Measurements from ENCODE around the gene EXOSC7.

The EXOSC7 gene

GRCh38 chr3:44961888-44962287 is 14.2 kb upstream of the EXOSC7 start:
- H3K9me3 ChIP-seq (ENCODE audit: control extremely low read depth in 1 of 5, control insufficient read depth in 4 of 5, insufficient read depth in 2 of 5, low read depth in 1 of 5, low read length in 4 of 5): no peaks in the 10 kb centered on the region
- H3K4me1 ChIP-seq (ENCODE audit: control extremely low read depth in 1 of 4, control insufficient read depth in 4 of 4, insufficient read depth in 4 of 4, low read length in 3 of 4): peaks cover 5 to 34% (median 11%) of the 10 kb centered on the region in 4 experiments
- CTCF ChIA-PET: no interaction called here
- peaks cover 5 to 26% (median 20%) of the 10 kb centered on the region in 4 experiments for H3K36me3 ChIP-seq (ENCODE audit: control insufficient read depth in 4 of 4, insufficient read depth in 4 of 4, low read length in 3 of 4)
- no peaks in the 10 kb centered on the region for H3K27me3 ChIP-seq (replicated peaks in 2 of 5; ENCODE audit: control insufficient read depth in 4 of 5, insufficient read depth in 5 of 5, low read length in 4 of 5)
- no peak overlapping the region for H3K4me3 ChIP-seq (ENCODE audit: control insufficient read depth in 1 of 7, extremely low read depth in 1 of 7, insufficient read depth in 4 of 7, low read depth in 2 of 7, low read length in 6 of 7)
- H3K27ac ChIP-seq (ENCODE audit: insufficient read depth in 1 of 2, low read depth in 1 of 2, low read length in 2 of 2, poor library complexity in 1 of 2, severe bottlenecking in 2 of 2): no peak overlapping the region
- POLR2A ChIA-PET: no interaction called here
- peak in 2 of 3 donors; percentile 27 to 51 for DNase-seq
- WGBS (ENCODE audit: insufficient coverage): 33% methylated on average over 1 of the region's 3 CpGs

GRCh38 chr3:44962621-44963393 is 13.2 kb upstream of the EXOSC7 start:
- no peak for DNase-seq
- no peaks in the 10 kb centered on the region for H3K9me3 ChIP-seq (ENCODE audit: control extremely low read depth in 1 of 5, control insufficient read depth in 4 of 5, insufficient read depth in 2 of 5, low read depth in 1 of 5, low read length in 4 of 5)
- H3K4me1 ChIP-seq (ENCODE audit: control extremely low read depth in 1 of 4, control insufficient read depth in 4 of 4, insufficient read depth in 4 of 4, low read length in 3 of 4): peaks cover 5 to 43% (median 17%) of the 10 kb centered on the region in 4 experiments
- H3K27ac ChIP-seq (ENCODE audit: insufficient read depth in 1 of 2, low read depth in 1 of 2, low read length in 2 of 2, poor library complexity in 1 of 2, severe bottlenecking in 2 of 2): no peak overlapping the region
- H3K4me3 ChIP-seq (ENCODE audit: control insufficient read depth in 1 of 7, extremely low read depth in 1 of 7, insufficient read depth in 4 of 7, low read depth in 2 of 7, low read length in 6 of 7): no peak overlapping the region
- ChIA-PET POLR2A (interaction anchor here (0.8 kb wide), 1 partner anchor 13 kb away, joined by 4 read pairs; the partner anchor contains the start of genes EXOSC7 and ZDHHC3), CTCF (interaction anchor here (1.4 kb wide), 1 partner anchor 20 kb away, joined by 3 read pairs; no protein-coding TSS in a partner anchor)
- H3K36me3 ChIP-seq (ENCODE audit: control insufficient read depth in 4 of 4, insufficient read depth in 4 of 4, low read length in 3 of 4): peaks cover 5 to 17% (median 12%) of the 10 kb centered on the region in 4 experiments
- H3K27me3 ChIP-seq (replicated peaks in 2 of 5; ENCODE audit: control insufficient read depth in 4 of 5, insufficient read depth in 5 of 5, low read length in 4 of 5): no peaks in the 10 kb centered on the region
- 98% methylated on average over 4 of the region's 6 CpGs for WGBS (ENCODE audit: insufficient coverage)

- ChIA-PET POLR2A (interaction anchor here (0.8 kb wide), 1 partner anchor 12 kb away, joined by 4 read pairs; the partner anchor contains the start of genes EXOSC7 and ZDHHC3), CTCF (interaction anchor here (1.4 kb wide), 1 partner anchor 21 kb away, joined by 3 read pairs; no protein-coding TSS in a partner anchor)
- H3K27me3 ChIP-seq (replicated peaks in 2 of 5; ENCODE audit: control insufficient read depth in 4 of 5, insufficient read depth in 5 of 5, low read length in 4 of 5): no peaks in the 10 kb centered on the region
- WGBS (ENCODE audit: insufficient coverage): 90% methylated on average over 1 of the region's 4 CpGs
- DNase-seq: no peak
- peaks cover 5 to 53% (median 19%) of the 10 kb centered on the region in 4 experiments for H3K4me1 ChIP-seq (ENCODE audit: control extremely low read depth in 1 of 4, control insufficient read depth in 4 of 4, insufficient read depth in 4 of 4, low read length in 3 of 4)
- H3K36me3 ChIP-seq (ENCODE audit: control insufficient read depth in 4 of 4, insufficient read depth in 4 of 4, low read length in 3 of 4): peaks cover 5 to 8% (median 6%) of the 10 kb centered on the region in 4 experiments
- H3K4me3 ChIP-seq (ENCODE audit: control insufficient read depth in 1 of 7, extremely low read depth in 1 of 7, insufficient read depth in 4 of 7, low read depth in 2 of 7, low read length in 6 of 7): no peak overlapping the region
- H3K27ac ChIP-seq (ENCODE audit: insufficient read depth in 1 of 2, low read depth in 1 of 2, low read length in 2 of 2, poor library complexity in 1 of 2, severe bottlenecking in 2 of 2): no peak overlapping the region
- H3K9me3 ChIP-seq (ENCODE audit: control extremely low read depth in 1 of 5, control insufficient read depth in 4 of 5, insufficient read depth in 2 of 5, low read depth in 1 of 5, low read length in 4 of 5): no peaks in the 10 kb centered on the region
Observed at GRCh38 chr3:44963571-44964325, 12.3 kb upstream of the EXOSC7 start.

GRCh38 chr3:44965165-44965564 is 10.9 kb upstream of the EXOSC7 start:
- Histone ChIP-seq H3K4me3 (ENCODE audit: control insufficient read depth in 1 of 7, extremely low read depth in 1 of 7, insufficient read depth in 4 of 7, low read depth in 2 of 7, low read length in 6 of 7) (no peak overlapping the region), H3K36me3 (ENCODE audit: control insufficient read depth in 4 of 4, insufficient read depth in 4 of 4, low read length in 3 of 4) (no peaks in the 10 kb centered on the region), H3K27ac (ENCODE audit: insufficient read depth in 1 of 2, low read depth in 1 of 2, low read length in 2 of 2, poor library complexity in 1 of 2, severe bottlenecking in 2 of 2) (no peak overlapping the region), H3K27me3 (replicated peaks in 2 of 5; ENCODE audit: control insufficient read depth in 4 of 5, insufficient read depth in 5 of 5, low read length in 4 of 5) (no peaks in the 10 kb centered on the region), H3K4me1 (ENCODE audit: control extremely low read depth in 1 of 4, control insufficient read depth in 4 of 4, insufficient read depth in 4 of 4, low read length in 3 of 4) (peaks cover 5 to 67% (median 26%) of the 10 kb centered on the region in 4 experiments), H3K9me3 (ENCODE audit: control extremely low read depth in 1 of 5, control insufficient read depth in 4 of 5, insufficient read depth in 2 of 5, low read depth in 1 of 5, low read length in 4 of 5) (no peaks in the 10 kb centered on the region)
- ChIA-PET POLR2A (interaction anchor here (0.6 kb wide), 1 partner anchor 30 kb away, joined by 4 read pairs; no protein-coding TSS in a partner anchor), CTCF (interaction anchor here (1.4 kb wide), 1 partner anchor 23 kb away, joined by 3 read pairs; no protein-coding TSS in a partner anchor)
- no peak for DNase-seq
- WGBS (ENCODE audit: insufficient coverage): 94% methylated on average over 3 of the region's 3 CpGs

GRCh38 chr3:44966795-44967278 is 9.2 kb upstream of the EXOSC7 start:
- DNase-seq: peak; percentile 43 to 74 (median 67)
- H3K4me3 ChIP-seq (ENCODE audit: control insufficient read depth in 1 of 7, extremely low read depth in 1 of 7, insufficient read depth in 4 of 7, low read depth in 2 of 7, low read length in 6 of 7): peak overlapping the region in 2 of 7 experiments; percentile 8 to 32
- no peaks in the 10 kb centered on the region for H3K9me3 ChIP-seq (ENCODE audit: control extremely low read depth in 1 of 5, control insufficient read depth in 4 of 5, insufficient read depth in 2 of 5, low read depth in 1 of 5, low read length in 4 of 5)
- no peak overlapping the region for H3K27ac ChIP-seq (ENCODE audit: insufficient read depth in 1 of 2, low read depth in 1 of 2, low read length in 2 of 2, poor library complexity in 1 of 2, severe bottlenecking in 2 of 2)
- POLR2A ChIA-PET: no interaction called here
- peaks cover 0 to 6% (median 2%) of the 10 kb centered on the region in 4 experiments for H3K36me3 ChIP-seq (ENCODE audit: control insufficient read depth in 4 of 4, insufficient read depth in 4 of 4, low read length in 3 of 4)
- 29% methylated on average over 3 of the region's 3 CpGs for WGBS (ENCODE audit: insufficient coverage)
- CTCF ChIA-PET: interaction anchor here (0.9 to 2.4 kb wide), 3 partner anchors 10 to 34 kb away, joined by 3 to 8 read pairs (median 5); no protein-coding TSS in a partner anchor
- H3K4me1 ChIP-seq (ENCODE audit: control extremely low read depth in 1 of 4, control insufficient read depth in 4 of 4, insufficient read depth in 4 of 4, low read length in 3 of 4): peaks cover 5 to 68% (median 27%) of the 10 kb centered on the region in 4 experiments
- no peaks in the 10 kb centered on the region for H3K27me3 ChIP-seq (replicated peaks in 2 of 5; ENCODE audit: control insufficient read depth in 4 of 5, insufficient read depth in 5 of 5, low read length in 4 of 5)

GRCh38 chr3:44968447-44968858 is 7.6 kb upstream of the EXOSC7 start:
- ChIA-PET POLR2A (no interaction called here), CTCF (interaction anchor here (1.1 to 2.4 kb wide), 2 partner anchors 9 to 13 kb away, joined by 3 to 8 read pairs; no protein-coding TSS in a partner anchor)
- peaks cover 5 to 61% (median 23%) of the 10 kb centered on the region in 4 experiments for H3K4me1 ChIP-seq (ENCODE audit: control extremely low read depth in 1 of 4, control insufficient read depth in 4 of 4, insufficient read depth in 4 of 4, low read length in 3 of 4)
- no peak overlapping the region for H3K4me3 ChIP-seq (ENCODE audit: control insufficient read depth in 1 of 7, extremely low read depth in 1 of 7, insufficient read depth in 4 of 7, low read depth in 2 of 7, low read length in 6 of 7)
- no peaks in the 10 kb centered on the region for H3K9me3 ChIP-seq (ENCODE audit: control extremely low read depth in 1 of 5, control insufficient read depth in 4 of 5, insufficient read depth in 2 of 5, low read depth in 1 of 5, low read length in 4 of 5)
- no peak overlapping the region for H3K27ac ChIP-seq (ENCODE audit: insufficient read depth in 1 of 2, low read depth in 1 of 2, low read length in 2 of 2, poor library complexity in 1 of 2, severe bottlenecking in 2 of 2)
- no peaks in the 10 kb centered on the region for H3K27me3 ChIP-seq (replicated peaks in 2 of 5; ENCODE audit: control insufficient read depth in 4 of 5, insufficient read depth in 5 of 5, low read length in 4 of 5)
- peaks cover 0 to 13% (median 3%) of the 10 kb centered on the region in 4 experiments for H3K36me3 ChIP-seq (ENCODE audit: control insufficient read depth in 4 of 4, insufficient read depth in 4 of 4, low read length in 3 of 4)
- DNase-seq: no peak
- WGBS (ENCODE audit: insufficient coverage): 94% methylated on average over 5 of the region's 6 CpGs

Measured in common myeloid progenitor, CD34-positive (primary cell).